Measurements from ENCODE around the gene PYM1. TPM values are rescaled to one million over a fixed set of nuclear protein-coding genes. Genes with fewer than 3 reads are reported as not detected.

PYM1 gene
- total and polyA plus RNA-seq, 2 of the 13 experiments (the other 11 are each of a cell fraction or from before 2014, with no cell fraction given): 44.0 to 51.8 TPM

- TF ChIP-seq ZSCAN5A (CRISPR knock-in tag; IDR thresholded peaks at IDR 0.05; ENCODE audit: borderline replicate concordance): no peak
- no peak for TF ChIP-seq MIER2 (CRISPR knock-in tag; IDR thresholded peaks at IDR 0.05)
- no peak for TF ChIP-seq CEBPB (IDR thresholded peaks at IDR 0.05; ENCODE audit: borderline replicate concordance, low read depth, low read length)
- TF ChIP-seq PBX2 (CRISPR knock-in tag; IDR thresholded peaks at IDR 0.05): peak; percentile 99
- no peak for TF ChIP-seq GPBP1L1 (CRISPR knock-in tag; IDR thresholded peaks at IDR 0.05)
- no peak for TF ChIP-seq BRF2 (CRISPR knock-in tag; IDR thresholded peaks at IDR 0.05)
- TF ChIP-seq CAMTA2 (CRISPR knock-in tag; IDR thresholded peaks at IDR 0.05; ENCODE audit: borderline replicate concordance): peak; percentile 52; the same call in 1 of the 2 replicates
- TF ChIP-seq KDM3A (CRISPR knock-in tag; IDR thresholded peaks at IDR 0.05; ENCODE audit: low read depth): no peak
- no peak for TF ChIP-seq ZBTB4 (CRISPR knock-in tag; IDR thresholded peaks at IDR 0.05; ENCODE audit: borderline replicate concordance)
- no peak for TF ChIP-seq MTA1 (CRISPR knock-in tag; IDR thresholded peaks at IDR 0.05; ENCODE audit: borderline replicate concordance)
- peak; percentile 79; the same call in 1 of the 2 replicates for TF ChIP-seq SMAD3 (CRISPR knock-in tag; IDR thresholded peaks at IDR 0.05)
- no peak for TF ChIP-seq ZNF34 (CRISPR knock-in tag; IDR thresholded peaks at IDR 0.05; ENCODE audit: borderline replicate concordance)
- TF ChIP-seq ATF2 (CRISPR knock-in tag; IDR thresholded peaks at IDR 0.05): peak; percentile 73
- peak; percentile 84 for TF ChIP-seq TFDP2 (CRISPR knock-in tag; IDR thresholded peaks at IDR 0.05)
- no peak for TF ChIP-seq DNMT3B (CRISPR knock-in tag; conservative IDR thresholded peaks at IDR 0.05)
- TF ChIP-seq ISX (CRISPR knock-in tag; conservative IDR thresholded peaks at IDR 0.05): no peak
Observed at GRCh38 chr12:55973599-55974307, 46.1 kb upstream of the PYM1 start, which contains the start of gene RAB5B (continued).

Data from HepG2 (cell line).